ENCODE measurements around the gene MACROD2.

The MACROD2 gene

DNA sequence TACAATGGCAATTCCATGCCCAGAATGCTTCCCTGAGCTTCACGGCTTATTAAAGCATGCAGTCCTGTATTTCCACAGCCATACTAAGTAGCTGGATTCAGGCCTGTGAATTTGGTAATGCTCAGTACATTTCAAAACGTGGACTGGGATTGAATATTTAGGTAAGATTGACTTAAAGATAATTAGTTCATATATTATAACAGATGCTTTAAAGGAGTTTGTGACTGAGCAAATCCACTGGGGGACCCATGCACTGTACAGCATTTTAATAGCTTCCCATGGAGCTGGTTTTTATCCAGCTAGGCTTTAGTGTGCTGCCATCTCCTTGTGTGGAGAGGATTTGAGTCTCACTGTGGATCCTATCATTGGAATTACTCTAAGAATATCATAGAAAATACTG, 763.0 kb downstream of the MACROD2 start:
- DNase-seq (ENCODE audit: low read depth): no peak

DNA sequence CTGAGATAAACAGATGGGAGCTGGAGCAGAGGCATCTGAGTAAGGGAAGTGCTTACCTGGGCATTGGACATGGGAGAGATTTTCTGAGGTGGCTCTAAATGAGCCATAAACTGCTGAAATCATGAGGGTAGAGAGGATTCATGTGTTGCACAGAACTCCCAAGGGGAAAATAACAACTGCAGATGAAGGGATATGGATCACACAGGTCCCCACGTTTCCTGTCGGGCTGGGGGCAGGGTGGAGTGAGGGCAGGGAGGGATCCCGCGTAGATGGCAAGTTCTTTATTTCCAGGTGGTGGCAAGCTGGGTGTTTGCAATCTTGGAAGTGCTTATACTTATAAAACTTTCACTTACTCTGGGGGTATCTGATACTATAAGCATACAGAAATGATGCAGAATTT, 764.7 kb downstream of the MACROD2 start:
- DNase-seq (ENCODE audit: low read depth): no peak

DNA sequence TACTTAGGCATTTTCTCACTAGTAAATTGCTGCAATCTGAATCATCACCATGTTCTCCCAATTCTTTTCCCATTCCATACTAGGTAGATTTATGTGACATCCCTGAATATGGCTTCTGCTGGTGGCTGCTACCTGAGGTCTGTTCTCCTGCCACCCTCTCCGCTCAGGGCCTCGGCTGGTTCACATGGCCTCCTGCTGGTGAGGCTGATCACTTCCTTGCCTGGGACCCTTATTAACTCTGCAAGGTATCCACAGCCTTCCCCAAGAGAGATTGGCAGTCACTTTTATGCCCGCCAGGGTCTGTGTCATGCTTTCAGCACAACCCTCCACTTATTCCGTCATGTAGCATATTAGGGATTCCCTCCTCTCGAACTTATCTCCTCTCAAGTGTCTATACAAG, 766.6 kb downstream of the MACROD2 start:
- DNase-seq (ENCODE audit: low read depth): no peak

DNA sequence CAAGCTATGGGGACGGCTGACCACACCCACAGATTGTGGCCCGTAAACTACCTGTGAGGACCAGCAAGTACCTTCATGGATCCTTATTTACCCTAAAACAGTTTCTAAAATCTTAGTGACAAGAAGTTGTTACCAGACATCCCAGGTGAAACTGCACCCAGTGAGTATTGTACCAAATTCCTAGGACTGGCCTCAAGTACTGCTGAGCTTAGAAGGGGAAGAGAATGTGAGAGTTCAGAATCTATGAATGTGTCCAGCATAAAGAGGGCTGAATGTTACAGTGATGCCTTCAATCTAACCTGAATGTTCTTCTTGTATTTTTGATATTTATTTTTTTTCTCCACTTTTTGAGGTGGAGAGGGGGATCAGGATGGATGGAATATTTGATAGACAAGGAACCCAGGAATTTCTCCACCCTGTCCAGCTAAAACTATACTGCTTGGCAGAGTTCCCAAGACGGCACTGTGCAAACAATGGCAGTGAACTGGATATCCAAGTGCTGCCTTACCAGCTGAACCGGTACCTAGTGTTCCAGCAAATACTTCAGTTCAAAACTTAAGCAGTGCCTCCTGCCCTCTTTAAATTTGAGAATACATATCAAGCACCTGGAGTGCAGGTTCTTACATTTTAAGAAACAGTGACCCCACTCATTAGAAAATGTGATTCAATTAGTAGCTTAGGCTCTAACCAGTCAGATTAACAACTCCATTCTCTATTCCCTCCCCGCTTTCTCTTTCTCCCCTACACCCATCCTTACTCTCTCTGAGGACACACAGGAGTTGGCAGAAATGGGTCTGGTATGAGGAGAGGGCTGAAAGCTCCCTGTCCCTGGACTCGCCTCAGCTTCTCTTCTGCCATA, 769.4 kb downstream of the MACROD2 start:
- DNase-seq (ENCODE audit: low read depth): no peak

DNA sequence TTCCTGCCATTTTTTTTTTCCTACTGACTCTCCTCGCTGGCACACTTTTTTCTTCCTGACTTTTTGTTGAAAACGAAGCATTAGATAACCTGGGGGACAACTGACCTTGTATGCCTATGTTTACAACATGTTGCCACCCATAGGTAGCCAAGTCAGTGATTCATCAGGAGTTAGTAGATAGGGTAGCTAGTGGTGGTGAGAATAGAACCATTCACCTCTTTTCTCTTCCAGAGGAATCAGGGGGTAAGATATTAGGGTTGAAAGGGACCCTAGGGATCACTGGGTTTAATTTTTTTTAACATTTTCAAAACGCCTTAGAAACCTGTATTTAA, 770.0 kb downstream of the MACROD2 start:
- DNase-seq (ENCODE audit: low read depth): no peak

DNA sequence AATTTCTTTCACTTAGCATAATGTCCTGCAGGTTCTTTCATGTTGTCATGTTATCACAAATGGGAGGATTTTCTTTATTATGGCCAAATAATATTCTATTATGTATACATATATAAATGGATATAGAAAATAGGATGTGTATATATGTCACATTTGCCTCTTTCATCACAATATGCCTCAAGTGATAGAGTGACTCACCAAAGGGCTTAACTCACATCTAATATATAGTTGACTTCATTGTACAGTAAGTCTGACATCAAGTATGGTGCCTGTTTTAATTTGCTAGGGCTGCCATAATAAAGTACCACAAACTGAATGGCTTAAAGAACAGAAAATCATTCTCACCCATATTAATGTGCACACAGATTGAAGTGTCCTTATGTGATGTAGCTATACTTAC, 778.2 kb downstream of the MACROD2 start:
- no peak for DNase-seq (ENCODE audit: low read depth)

DNA sequence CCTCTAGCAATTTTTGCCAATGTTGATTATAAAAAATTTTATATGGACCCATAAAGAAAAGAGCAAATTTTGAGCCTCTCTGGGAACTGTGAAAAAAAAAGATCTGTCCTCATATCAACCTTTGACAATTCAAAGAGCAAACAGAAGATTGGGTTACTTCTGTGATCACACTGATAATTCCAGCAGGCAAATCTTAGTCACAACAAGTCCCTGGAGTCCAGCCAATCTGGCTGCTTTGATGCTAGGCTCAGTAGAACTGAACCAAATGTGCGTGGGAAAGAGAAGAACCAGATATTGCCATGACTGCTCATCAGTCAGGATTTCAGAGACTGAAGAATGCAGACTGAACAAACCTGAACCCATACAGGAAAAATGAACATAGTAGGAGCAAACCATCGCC, 780.5 kb downstream of the MACROD2 start:
- DNase-seq (ENCODE audit: low read depth): no peak

DNA sequence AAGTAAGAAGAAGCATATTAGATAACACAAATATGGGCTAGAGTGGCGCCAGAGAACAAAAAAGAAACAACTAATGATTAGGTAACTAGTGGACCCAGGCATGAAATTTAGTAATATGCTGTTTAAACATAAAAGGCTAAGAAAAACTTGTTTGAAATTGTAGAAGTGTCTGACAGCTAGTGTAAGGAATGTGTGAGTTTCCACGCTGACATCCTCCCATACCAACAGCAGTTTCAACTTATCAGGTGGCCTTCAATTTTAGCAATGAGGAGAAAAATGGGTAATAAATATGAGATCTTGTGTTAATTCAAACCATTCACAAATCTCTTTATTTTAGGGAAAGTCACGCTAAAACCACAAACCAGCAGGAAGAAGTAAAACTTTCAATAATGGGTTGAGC, 782.3 kb downstream of the MACROD2 start:
- no peak for DNase-seq (ENCODE audit: low read depth)

DNA sequence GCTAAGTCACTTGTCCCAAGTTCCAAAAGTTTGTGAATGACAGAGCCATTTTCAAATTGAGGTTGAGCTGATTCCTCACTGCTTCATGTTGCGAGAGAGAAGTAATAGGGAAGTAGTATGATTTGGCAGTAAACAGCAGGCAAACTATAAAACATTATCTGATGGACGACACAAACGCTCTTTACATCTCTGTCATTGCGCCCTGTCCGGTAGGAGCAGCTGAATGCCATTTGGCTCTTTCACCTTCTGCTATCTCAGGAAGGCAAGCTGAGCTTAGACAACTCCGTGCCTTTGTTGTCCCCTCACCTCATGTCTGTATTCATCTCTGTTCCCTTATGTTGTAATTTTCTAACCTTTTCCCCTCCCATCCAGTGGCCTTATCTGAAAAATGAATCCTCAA, 782.8 kb downstream of the MACROD2 start:
- DNase-seq (ENCODE audit: low read depth): no peak

DNA sequence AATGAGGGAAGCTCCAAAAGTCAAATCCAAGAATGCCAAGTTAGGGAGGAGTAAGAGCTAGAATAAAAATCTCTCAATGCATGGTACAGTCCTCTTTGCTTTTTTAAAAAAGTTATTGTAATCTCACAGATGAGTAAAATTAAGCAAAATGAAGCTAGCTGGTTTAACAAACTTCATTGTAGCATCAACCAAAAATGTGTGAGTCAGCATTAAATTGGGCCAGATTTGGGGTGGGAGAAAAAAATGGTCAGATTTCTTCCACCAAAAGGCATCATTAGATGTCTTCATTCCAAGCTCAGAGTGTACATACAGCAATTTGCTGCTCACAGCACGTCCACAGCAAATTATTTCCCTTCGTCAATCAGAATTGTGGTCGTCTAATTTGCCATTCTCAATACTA, 783.6 kb downstream of the MACROD2 start:
- no peak for DNase-seq (ENCODE audit: low read depth)

DNA sequence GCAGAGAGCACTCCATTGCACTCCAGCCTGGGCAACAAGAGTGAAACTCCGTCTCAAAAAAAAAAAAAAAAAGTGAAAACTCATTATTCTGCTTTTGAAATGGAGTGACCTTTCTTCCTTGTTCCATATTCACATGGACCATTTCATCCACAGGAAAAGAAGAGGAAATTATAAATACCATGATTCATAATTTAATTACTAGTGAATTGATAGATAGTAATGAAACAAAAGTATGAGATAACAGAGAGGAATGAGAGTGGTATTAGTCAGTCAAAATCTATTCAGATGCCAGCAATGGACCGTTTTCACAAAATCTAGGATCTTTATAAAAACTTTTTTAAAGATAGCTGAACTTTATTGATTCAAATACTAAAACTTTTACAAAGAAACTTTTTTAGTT, 785.2 kb downstream of the MACROD2 start:
- DNase-seq (ENCODE audit: low read depth): no peak

DNA sequence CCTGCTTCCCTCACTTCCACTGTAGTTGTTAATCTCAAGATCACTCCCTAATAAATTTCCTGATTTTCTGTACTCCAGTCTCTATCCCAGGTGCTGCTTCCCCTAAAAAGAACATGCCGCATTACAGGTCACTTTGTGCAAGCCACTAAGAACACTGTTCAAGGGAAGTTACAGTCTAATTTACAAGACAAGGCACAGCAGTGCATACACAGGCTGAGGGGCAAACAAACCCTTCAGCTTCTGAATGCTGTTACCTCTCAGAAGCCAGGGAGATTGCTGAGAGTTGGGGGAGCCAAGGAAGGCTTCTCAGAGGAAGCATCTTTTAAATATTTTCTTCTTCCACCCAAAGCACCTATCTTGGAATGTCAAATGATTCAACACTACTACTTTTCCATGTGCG, 787.4 kb downstream of the MACROD2 start:
- DNase-seq (ENCODE audit: low read depth): no peak

DNA sequence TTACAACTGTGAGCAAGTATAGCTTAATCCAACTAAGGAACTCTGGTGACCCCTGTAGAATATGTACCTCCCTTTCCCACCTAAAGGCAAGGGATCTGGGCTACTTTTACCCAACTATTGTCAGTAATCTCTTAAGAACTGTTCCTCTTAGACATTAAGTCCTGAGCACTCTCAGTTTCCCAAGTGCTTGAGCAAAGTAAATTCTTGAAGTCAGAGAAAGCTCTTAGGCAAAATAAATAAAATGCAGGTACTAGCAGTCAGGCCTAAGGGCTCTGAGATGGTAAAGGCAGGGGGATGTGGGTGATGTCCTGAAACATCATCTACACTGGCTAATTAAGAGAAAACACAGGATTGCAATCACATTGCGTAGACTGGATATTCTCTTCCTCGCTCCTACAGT, 788.5 kb downstream of the MACROD2 start:
- no peak for DNase-seq (ENCODE audit: low read depth)

DNA sequence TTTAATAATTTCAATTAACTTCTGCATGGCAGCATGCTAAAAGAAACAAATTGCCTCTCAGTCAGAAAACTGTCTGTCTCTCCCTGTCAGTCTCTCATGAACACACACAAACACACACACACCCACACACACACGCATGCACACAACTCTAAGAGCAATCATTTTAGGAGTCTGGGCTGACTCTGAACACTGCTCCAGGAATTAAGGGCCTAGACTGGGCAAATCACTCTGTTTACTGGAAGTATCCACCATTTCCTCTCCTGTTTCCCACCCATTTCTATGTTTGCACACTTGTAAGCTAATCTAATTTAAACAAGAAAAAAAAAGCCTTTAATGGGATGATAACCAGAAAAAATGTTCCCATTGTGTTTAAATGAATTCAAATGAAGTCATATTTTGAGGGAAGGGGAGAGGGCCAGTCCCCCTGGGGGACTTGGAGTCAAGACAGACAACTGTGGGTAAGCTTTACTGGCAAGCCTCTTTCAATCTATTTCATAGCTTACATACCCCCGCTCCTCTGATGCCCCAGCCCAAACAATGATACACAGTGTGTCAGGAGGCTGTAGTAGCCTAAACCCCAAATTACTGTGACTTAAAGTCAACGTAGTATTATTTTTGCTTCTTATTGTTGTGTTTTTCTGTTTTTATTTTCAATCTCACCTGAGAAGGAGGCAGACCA, 789.9 kb downstream of the MACROD2 start:
- DNase-seq (ENCODE audit: low read depth): no peak

DNA sequence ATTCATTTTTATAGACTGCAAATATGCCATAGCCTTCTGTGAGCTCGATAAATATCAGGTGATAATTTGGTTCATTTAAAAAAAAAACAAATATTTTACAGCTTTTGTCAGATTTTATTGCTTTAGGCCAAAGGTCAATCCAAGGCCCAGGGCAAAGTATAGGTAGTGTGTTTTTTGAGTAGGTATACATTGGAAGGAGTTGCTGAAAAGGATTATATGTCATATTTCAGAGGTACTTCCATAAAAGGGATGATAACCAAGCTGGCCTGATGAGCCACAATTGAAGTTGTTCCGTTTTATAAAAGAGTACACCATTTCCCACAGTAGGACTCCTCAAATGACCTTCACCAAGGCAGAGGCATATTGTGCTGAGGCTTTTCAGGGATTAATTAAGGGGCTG, 794.9 kb downstream of the MACROD2 start:
- no peak for DNase-seq (ENCODE audit: low read depth)

DNA sequence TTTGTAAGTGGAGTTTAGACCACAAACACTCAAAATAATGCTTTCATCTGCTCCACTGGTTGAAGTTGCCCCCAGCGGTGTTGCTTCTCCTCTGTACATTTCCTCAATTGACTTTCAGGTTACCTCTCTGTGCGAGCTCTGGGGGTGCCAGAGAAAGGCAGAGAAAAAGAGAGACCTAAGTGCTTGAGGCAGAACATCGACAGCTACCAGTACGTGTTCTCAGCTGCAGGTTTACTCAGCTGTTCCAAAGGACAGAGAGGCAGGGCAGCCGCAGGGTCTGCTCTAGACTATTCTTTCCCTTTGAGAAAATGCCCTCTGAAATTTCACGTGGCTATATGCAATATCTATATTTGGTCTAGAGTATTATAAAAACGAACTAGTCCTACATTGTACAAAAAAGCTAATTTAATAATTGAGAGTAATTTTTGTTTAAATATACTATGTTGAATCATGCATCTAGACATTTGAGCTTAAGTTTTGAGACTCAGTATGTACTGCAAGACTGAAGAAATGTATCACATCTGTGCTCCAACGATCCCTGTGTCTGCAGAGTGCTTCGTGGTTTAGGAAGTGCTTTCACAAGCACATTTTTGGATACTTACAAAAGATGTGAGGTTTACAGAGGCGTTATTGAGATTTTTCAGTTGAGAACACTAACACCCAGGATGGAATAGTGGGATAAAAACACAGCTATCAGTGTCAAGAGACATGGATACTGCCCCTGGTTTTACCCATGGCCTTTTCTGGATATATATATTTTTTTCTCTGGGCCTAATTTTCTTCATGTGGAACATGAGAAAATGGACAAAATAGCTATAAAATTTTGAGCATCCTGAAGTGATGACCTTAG, 795.7 kb downstream of the MACROD2 start:
- DNase-seq (ENCODE audit: low read depth): no peak

DNA sequence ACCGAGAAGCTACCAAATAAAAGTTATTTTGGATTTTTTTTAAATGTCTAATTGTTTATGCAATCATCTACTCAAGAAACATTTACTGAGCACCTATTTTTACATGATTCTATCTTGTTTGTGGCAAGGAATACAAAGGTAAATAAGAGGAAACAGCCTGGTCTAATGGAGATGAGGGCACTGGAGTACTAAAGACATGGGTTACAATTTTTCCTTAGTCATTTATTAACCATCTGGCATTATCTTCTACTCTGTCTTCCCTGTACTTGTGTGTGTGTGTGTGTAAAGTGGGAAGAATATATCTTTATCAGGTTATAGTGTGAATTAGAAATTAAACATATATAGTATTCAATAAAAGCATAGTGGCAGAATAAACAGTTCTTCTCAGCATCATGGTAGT, 797.6 kb downstream of the MACROD2 start:
- no peak for DNase-seq (ENCODE audit: low read depth)

DNA sequence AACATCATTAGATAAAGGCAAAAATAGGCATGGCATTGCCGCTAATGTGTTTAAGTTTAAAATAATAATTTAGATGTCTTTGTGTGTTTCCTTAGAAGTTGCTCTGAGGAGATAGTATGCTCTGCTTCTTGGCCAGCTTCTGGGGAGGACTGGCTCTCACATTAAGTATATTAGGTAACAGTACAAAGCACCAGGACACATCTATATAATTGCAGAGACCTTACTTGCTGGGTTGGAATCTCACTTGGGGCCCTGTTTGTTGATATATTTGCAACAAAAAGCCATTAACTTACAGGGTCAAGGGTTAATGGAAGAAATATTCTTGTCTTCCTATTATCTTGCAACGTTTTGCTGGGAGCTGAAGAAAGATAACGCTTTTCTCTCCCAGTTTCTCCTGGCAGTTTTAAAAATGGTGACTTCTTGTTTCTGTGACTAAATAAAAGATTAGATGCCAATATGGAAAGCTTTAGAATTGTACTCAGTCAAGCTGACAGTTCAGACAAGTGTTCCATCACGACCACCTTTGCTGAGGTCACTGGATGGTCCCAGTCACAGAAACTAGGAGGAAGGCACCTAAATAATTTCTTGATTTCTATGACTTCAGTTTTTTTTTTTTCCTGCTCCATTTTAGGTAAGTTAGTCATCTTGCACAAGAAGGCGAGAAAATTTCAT, 804.4 kb downstream of the MACROD2 start:
- DNase-seq (ENCODE audit: low read depth): no peak

DNA sequence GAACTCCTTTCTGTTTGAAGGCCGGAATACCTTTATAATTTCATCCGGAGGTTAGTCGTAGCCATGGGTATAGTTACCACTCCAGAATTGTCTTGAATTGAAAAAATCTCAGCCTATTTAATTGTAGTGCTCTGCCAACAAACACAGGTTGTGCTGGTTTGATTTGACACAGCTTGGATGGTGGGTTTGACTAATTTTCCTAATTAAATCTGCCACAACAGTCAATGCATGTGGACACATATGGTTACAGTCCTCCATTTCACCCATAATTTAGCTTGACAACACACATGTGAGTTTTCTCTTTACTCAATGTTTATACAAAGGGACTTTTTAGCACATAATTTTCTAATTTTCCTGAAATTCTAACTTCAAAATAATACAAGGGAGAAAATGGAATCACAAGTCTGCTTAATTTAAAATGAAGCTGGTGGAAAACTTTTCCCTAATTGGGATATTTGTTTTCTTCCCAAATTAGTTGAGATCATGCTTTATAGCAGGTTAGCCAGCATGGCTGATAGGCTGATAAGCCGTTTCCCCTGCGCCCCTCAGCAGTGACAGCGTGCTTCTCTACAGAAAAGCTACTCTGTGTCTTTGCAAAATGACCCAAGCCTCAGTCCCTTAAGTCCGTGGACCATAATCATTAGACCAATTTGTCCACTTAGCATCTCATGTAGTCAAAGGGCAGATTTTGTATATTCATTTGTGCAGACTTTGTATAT, 805.5 kb downstream of the MACROD2 start:
- no peak for DNase-seq (ENCODE audit: low read depth)

DNA sequence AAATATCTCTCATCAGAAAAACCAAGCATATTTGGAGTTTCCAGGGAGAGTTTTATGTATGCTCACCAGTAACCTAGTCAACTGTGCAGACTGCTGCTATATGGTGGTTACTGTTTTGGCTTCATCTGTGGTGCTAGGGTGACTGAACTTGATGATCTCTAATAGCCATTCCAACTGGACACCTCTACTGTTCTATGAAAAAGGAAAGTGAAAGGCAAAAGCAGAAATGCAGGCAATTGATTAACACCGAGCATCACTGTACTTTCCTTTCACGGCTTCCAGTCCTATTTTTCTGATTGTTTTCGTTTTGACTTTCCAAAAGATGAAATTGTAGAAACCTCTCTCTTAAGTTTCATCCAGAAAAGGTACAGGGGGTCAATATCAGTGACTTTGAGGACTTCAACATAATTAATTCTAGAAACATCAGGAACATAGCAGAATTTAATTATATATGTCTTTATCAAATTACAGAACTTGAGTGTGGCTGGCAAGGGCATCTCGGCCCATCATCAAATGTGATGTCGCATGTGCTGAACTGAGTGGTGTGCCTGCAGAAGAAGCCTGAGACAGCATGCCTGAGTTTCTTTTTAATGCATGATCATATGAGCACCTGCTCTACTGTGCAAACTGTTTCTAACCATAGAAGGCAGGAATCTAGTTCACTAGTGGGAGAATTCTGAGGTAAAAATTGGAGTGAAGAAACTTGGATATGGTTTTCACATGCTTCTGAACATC, 806.4 kb downstream of the MACROD2 start:
- DNase-seq (ENCODE audit: low read depth): no peak

DNA sequence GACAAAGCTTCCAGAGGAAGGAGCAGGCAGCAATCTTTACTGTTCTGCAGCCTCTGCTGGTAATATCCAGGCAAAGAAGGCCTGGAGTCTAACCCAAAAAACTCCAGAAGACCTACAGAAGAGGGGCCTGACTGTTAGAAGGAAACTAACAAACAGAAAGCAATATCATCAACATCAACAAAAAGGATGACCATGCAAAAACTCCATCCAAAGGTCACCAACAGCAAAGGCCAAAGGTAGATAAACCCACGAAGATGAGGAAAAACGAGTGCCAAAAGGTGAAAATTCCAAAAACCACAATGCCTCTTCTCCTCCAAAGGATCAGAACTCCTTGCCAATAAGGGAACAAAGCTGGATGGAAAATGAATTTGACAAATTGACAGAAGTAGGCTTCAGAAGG, 811.9 kb downstream of the MACROD2 start:
- no peak for DNase-seq (ENCODE audit: low read depth)

Data from activated T-helper 1 cell treated with Interleukin-2 at 50 U/mL for 16 hours (primary cell).